ENCODE data around the gene CDCA3. TPM values are rescaled to one million over a fixed set of nuclear protein-coding genes. Genes with fewer than 3 reads are reported as not detected.
A peak's percentile ranks its signal among the peaks of the same experiment; 100 is the strongest.

Gene CDCA3
- total and polyA plus RNA-seq, 2 experiments from 2014 or later: 47.4 to 75.6 TPM

DNA sequence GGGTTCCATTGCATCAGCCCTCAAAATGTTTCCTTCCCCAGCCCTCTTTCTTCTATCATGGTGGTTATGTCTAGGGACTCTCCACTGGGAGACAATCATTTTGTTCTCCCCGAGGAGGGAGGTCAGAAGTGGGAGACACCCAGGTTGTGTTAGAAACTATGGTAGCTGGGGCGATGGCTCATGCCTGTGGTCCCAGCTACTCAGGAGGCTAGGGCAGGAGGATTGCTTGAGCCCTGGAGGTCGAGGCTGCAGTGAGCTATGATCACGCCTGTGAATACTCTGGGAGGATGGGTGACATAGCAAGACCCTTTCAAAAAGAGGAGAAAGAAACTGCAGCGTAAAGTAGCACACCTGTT is 40.5 kb upstream of the CDCA3 start:
- Mint-ChIP-seq H3K27ac (peak overlapping the region; percentile 94), H3K27me3 (ENCODE audit: insufficient read depth, low read depth, poor library complexity) (peaks cover 19% of the 10 kb centered on the region), H3K9me3 (no peaks in the 10 kb centered on the region; the same call in 1 of the 3 replicates), H3K4me3 (peak overlapping the region; percentile 71), H3K4me1 (peaks cover 14% of the 10 kb centered on the region), H3K36me3 (ENCODE audit: low read depth) (no peaks in the 10 kb centered on the region)
- Histone ChIP-seq H3K9me2 (ENCODE audit: insufficient read depth) (no peaks in the 10 kb centered on the region), H4K20me1 (replicated peaks; ENCODE audit: insufficient read depth) (no peaks in the 10 kb centered on the region), H3K4me2 (peak overlapping the region; percentile 78), H2AFZ (peak overlapping the region; percentile 30; the same call in 1 of the 2 replicates), H3K27me3 (ENCODE audit: insufficient read depth) (no peaks in the 10 kb centered on the region), H3K4me1 (ENCODE audit: insufficient read depth) (peaks cover 26% of the 10 kb centered on the region), H3K4me3 (peak overlapping the region; percentile 54), H3K36me3 (ENCODE audit: insufficient read depth) (no peaks in the 10 kb centered on the region), H3F3A (replicated peaks; ENCODE audit: low read depth) (peaks cover 26% of the 10 kb centered on the region), H3K79me2 (replicated peaks; ENCODE audit: insufficient read depth) (no peaks in the 10 kb centered on the region), H3K27ac (ENCODE audit: low read depth) (peak overlapping the region; percentile 82)
- TF ChIP-seq CREB1 (CRISPR knock-in tag; IDR thresholded peaks at IDR 0.05; ENCODE audit: low read depth) (no peak), ZNF114 (CRISPR knock-in tag; IDR thresholded peaks at IDR 0.05) (no peak), EZH2phosphoT487 (IDR thresholded peaks at IDR 0.05; ENCODE audit: unreplicated experiment) (no peak), EZH2 (IDR thresholded peaks at IDR 0.05; ENCODE audit: low read depth, unreplicated experiment) (no peak)
- TF ChIP-seq, protein P1, sequence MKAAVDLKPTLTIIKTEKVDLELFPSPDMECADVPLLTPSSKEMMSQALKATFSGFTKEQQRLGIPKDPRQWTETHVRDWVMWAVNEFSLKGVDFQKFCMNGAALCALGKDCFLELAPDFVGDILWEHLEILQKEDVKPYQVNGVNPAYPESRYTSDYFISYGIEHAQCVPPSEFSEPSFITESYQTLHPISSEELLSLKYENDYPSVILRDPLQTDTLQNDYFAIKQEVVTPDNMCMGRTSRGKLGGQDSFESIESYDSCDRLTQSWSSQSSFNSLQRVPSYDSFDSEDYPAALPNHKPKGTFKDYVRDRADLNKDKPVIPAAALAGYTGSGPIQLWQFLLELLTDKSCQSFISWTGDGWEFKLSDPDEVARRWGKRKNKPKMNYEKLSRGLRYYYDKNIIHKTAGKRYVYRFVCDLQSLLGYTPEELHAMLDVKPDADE (IDR thresholded peaks at IDR 0.05): 0 out of 2 replicates have a peak, but pooled peaks have one; percentile 3
- TF ChIP-seq, protein P2, sequence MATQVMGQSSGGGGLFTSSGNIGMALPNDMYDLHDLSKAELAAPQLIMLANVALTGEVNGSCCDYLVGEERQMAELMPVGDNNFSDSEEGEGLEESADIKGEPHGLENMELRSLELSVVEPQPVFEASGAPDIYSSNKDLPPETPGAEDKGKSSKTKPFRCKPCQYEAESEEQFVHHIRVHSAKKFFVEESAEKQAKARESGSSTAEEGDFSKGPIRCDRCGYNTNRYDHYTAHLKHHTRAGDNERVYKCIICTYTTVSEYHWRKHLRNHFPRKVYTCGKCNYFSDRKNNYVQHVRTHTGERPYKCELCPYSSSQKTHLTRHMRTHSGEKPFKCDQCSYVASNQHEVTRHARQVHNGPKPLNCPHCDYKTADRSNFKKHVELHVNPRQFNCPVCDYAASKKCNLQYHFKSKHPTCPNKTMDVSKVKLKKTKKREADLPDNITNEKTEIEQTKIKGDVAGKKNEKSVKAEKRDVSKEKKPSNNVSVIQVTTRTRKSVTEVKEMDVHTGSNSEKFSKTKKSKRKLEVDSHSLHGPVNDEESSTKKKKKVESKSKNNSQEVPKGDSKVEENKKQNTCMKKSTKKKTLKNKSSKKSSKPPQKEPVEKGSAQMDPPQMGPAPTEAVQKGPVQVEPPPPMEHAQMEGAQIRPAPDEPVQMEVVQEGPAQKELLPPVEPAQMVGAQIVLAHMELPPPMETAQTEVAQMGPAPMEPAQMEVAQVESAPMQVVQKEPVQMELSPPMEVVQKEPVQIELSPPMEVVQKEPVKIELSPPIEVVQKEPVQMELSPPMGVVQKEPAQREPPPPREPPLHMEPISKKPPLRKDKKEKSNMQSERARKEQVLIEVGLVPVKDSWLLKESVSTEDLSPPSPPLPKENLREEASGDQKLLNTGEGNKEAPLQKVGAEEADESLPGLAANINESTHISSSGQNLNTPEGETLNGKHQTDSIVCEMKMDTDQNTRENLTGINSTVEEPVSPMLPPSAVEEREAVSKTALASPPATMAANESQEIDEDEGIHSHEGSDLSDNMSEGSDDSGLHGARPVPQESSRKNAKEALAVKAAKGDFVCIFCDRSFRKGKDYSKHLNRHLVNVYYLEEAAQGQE (IDR thresholded peaks at IDR 0.05; ENCODE audit: unreplicated experiment): no peak
- DNase-seq (ENCODE audit: low spot score) (no peak), ATAC-seq (peak; percentile 5)

DNA sequence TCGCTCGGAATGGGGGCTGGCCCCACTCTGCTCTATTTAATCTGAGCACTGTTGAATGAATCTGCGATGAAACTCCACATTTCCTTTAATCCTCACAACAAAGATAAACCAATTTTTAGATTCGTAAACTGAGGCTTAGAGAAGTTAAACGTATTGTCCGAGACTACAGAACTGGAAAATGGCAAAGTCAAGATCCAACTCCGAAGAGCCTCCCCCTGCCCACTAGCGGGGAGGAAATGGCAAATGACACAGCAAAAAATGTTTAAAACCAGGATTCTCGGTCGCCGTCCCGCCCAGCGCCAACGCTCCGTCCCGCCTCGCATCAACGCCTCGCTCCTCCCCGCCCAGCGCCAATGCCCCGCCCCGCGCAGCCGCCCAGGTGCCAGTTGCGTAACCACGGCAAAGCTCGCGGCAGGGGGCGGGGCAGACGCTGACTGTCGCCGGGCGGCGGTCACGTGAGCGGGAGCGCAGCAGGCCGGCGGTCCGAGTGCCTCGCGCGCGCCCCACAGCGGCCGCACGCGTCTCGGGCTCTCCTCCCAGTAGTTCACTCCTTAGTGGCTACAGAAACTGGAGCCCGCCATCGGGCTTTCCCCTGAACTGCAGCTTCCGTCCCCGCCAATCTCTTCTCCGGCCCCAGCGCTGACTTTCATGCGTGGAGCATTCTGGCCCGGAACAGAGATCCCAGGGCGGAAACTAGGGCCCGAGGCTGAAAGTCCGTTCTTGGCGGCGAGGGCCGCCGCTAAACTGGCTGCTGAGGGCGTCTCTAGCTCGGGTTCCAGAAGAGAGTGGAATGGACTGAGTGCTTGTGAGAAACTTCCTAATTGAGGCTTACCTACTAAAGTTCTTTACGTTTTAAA is 39.9 kb upstream of the CDCA3 start:
- peak; percentile 99 for DNase-seq (ENCODE audit: low spot score)
- H3K4me2 ChIP-seq: peak overlapping the region; percentile 78
- Mint-ChIP-seq H3K27me3 (ENCODE audit: insufficient read depth, low read depth, poor library complexity) (peaks cover 21% of the 10 kb centered on the region), H3K4me3 (peak overlapping the region; percentile 71), H3K4me1 (peaks cover 17% of the 10 kb centered on the region), H3K27ac (peak overlapping the region; percentile 100), H3K9me3 (no peaks in the 10 kb centered on the region; the same call in 1 of the 3 replicates), H3K36me3 (ENCODE audit: low read depth) (no peaks in the 10 kb centered on the region)
- H3K36me3 ChIP-seq (ENCODE audit: insufficient read depth): no peaks in the 10 kb centered on the region
- peaks cover 30% of the 10 kb centered on the region for H3K4me1 ChIP-seq (ENCODE audit: insufficient read depth)
- peak overlapping the region; percentile 54 for H3K4me3 ChIP-seq
- no peaks in the 10 kb centered on the region for H3K27me3 ChIP-seq (ENCODE audit: insufficient read depth)
- H3F3A ChIP-seq (replicated peaks; ENCODE audit: low read depth): peaks cover 26% of the 10 kb centered on the region
- H3K27ac ChIP-seq (ENCODE audit: low read depth): peak overlapping the region; percentile 97
- peak overlapping the region; percentile 30; the same call in 1 of the 2 replicates for H2AFZ ChIP-seq
- no peaks in the 10 kb centered on the region for H4K20me1 ChIP-seq (replicated peaks; ENCODE audit: insufficient read depth)
- no peak; the same call in 1 of the 2 replicates for TF ChIP-seq ZNF114 (CRISPR knock-in tag; IDR thresholded peaks at IDR 0.05)
- 0 out of 2 replicates have a peak, but pooled peaks have one; percentile 30 for TF ChIP-seq NANOG (IDR thresholded peaks at IDR 0.05; ENCODE audit: borderline replicate concordance)
- TF ChIP-seq, protein P1 (IDR thresholded peaks at IDR 0.05): peak; percentile 7; the same call in 1 of the 2 replicates
- no peak for TF ChIP-seq JUNB (IDR thresholded peaks at IDR 0.05; ENCODE audit: unreplicated experiment)
- TF ChIP-seq, protein P2 (IDR thresholded peaks at IDR 0.05; ENCODE audit: unreplicated experiment): no peak
- TF ChIP-seq EZH2phosphoT487 (IDR thresholded peaks at IDR 0.05; ENCODE audit: unreplicated experiment): no peak
- TF ChIP-seq, protein P3, sequence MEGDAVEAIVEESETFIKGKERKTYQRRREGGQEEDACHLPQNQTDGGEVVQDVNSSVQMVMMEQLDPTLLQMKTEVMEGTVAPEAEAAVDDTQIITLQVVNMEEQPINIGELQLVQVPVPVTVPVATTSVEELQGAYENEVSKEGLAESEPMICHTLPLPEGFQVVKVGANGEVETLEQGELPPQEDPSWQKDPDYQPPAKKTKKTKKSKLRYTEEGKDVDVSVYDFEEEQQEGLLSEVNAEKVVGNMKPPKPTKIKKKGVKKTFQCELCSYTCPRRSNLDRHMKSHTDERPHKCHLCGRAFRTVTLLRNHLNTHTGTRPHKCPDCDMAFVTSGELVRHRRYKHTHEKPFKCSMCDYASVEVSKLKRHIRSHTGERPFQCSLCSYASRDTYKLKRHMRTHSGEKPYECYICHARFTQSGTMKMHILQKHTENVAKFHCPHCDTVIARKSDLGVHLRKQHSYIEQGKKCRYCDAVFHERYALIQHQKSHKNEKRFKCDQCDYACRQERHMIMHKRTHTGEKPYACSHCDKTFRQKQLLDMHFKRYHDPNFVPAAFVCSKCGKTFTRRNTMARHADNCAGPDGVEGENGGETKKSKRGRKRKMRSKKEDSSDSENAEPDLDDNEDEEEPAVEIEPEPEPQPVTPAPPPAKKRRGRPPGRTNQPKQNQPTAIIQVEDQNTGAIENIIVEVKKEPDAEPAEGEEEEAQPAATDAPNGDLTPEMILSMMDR (conservative IDR thresholded peaks at IDR 0.05; ENCODE audit: low read depth in 2 of 2): peak; percentile 63 to 78
- TF ChIP-seq POLR2AphosphoS5 (IDR thresholded peaks at IDR 0.05; ENCODE audit: low read depth): peak; percentile 79
- TF ChIP-seq CREB1 (CRISPR knock-in tag; IDR thresholded peaks at IDR 0.05; ENCODE audit: low read depth): peak; percentile 80
- no peaks in the 10 kb centered on the region for H3K79me2 ChIP-seq (replicated peaks; ENCODE audit: insufficient read depth)
- ATAC-seq: peak; percentile 95
- H3K9me2 ChIP-seq (ENCODE audit: insufficient read depth): no peaks in the 10 kb centered on the region

Data from GM23338 (cell line).